GM06990 (cell line): ENCODE data around the gene WT1.

Experiments used
- DNase-seq: peaks from one replicate; pipeline ENCODE4 v3.0.0-alpha.2; 2011; ENCODE audit not compliant: insufficient read length; ENCODE audit errors: extremely low read depth
- H3K27me3 ChIP-seq: replicated peaks from 2 replicates; pipeline ENCODE4 v1.6.0; 2011; ENCODE audit warnings: low read length; ENCODE audit not compliant: control insufficient read depth, insufficient read depth
- H3K36me3 ChIP-seq: 2 replicates; pipeline ENCODE4 v1.5.1; 2011; ENCODE audit warnings: low read length; ENCODE audit not compliant: control insufficient read depth, insufficient read depth
- H3K4me3 ChIP-seq: replicated peaks from 2 replicates; pipeline ENCODE4 v1.5.1; 2011; ENCODE audit warnings: low read depth, mild to moderate bottlenecking, control low read depth, low read length
- TF ChIP-seq, protein P1 (sequence below): IDR thresholded peaks from 2 replicates; pipeline ENCODE4 v1.5.1; 2011; ENCODE audit warnings: low read length, control low read depth, mild to moderate bottlenecking, inconsistent platforms; ENCODE audit not compliant: insufficient read depth, poor library complexity, severe bottlenecking

The WT1 gene

GRCh38 chr11:32428665-32429303 is 6.6 kb downstream of the WT1 start:
- Histone ChIP-seq H3K4me3 (no peak overlapping the region), H3K36me3 (no peaks in the 10 kb centered on the region), H3K27me3 (no peaks in the 10 kb centered on the region; the same call in 1 of the 2 replicates)
- TF ChIP-seq, protein P1, sequence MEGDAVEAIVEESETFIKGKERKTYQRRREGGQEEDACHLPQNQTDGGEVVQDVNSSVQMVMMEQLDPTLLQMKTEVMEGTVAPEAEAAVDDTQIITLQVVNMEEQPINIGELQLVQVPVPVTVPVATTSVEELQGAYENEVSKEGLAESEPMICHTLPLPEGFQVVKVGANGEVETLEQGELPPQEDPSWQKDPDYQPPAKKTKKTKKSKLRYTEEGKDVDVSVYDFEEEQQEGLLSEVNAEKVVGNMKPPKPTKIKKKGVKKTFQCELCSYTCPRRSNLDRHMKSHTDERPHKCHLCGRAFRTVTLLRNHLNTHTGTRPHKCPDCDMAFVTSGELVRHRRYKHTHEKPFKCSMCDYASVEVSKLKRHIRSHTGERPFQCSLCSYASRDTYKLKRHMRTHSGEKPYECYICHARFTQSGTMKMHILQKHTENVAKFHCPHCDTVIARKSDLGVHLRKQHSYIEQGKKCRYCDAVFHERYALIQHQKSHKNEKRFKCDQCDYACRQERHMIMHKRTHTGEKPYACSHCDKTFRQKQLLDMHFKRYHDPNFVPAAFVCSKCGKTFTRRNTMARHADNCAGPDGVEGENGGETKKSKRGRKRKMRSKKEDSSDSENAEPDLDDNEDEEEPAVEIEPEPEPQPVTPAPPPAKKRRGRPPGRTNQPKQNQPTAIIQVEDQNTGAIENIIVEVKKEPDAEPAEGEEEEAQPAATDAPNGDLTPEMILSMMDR = no peak
- no peak for DNase-seq

- Histone ChIP-seq H3K36me3 (no peaks in the 10 kb centered on the region), H3K4me3 (no peak overlapping the region), H3K27me3 (no peaks in the 10 kb centered on the region; the same call in 1 of the 2 replicates)
- TF ChIP-seq, protein P1 = no peak
- DNase-seq = no peak
These were observed 7.2 kb downstream of the WT1 start for GRCh38 chr11:32427935-32428664.

- Histone ChIP-seq H3K4me3 (no peak overlapping the region), H3K36me3 (no peaks in the 10 kb centered on the region), H3K27me3 (no peaks in the 10 kb centered on the region; the same call in 1 of the 2 replicates)
- TF ChIP-seq, protein P1 = no peak
- no peak for DNase-seq
These were observed 7.8 kb downstream of the WT1 start for GRCh38 chr11:32427616-32427934.

DNA sequence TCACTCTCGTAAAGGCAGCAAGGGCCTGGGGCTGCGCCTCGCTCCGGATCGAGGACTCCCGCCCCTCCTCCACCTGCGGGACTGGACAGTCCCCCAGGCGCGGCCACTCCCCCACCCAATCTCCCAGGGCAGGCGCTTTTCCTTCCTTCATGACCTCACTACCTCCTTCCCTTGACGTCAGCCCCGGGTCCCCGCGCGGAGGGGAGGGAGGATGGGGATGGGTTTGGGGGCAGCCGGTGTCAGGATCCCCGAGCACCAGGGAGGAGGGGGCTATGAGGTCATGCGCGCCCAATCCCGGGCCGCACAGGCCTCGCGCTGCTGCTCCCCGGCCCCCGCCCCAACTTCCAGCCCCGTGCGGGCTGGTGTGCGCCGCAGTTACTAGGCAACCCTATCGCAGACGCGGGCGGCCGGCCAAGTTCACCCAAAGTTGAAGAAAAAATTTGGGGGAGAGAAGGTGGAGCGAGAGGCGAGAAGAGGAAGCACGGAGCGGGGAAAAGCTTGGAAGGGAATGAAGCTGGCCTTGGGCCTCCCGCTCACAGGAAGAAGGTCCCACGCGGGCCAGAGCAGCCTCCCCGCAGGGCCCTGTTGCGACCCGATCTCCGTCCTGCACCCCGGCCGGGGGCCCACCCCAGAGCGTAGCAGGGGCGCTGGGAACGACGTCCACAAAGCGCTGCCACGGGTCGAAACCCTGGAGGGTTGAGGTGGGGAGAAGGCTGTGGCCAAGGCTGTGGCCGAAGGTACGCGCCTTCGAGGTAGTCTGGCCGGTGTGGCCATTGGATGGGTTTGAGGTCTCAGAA is 8.3 kb downstream of the WT1 start:
- DNase-seq = no peak
- H3K36me3 ChIP-seq = no peaks in the 10 kb centered on the region
- no peak overlapping the region for H3K4me3 ChIP-seq
- TF ChIP-seq, protein P1 = no peak
- H3K27me3 ChIP-seq = no peaks in the 10 kb centered on the region; the same call in 1 of the 2 replicates

- Histone ChIP-seq H3K4me3 (no peak overlapping the region), H3K27me3 (no peaks in the 10 kb centered on the region; the same call in 1 of the 2 replicates), H3K36me3 (no peaks in the 10 kb centered on the region)
- TF ChIP-seq, protein P1 = no peak
- DNase-seq = no peak
These were observed 9.1 kb downstream of the WT1 start for GRCh38 chr11:32426192-32426591.
